Neural crest cell (in vitro differentiated cells): ENCODE measurements around the gene PARVA. TPM values are rescaled to one million over a fixed set of nuclear protein-coding genes. Genes with fewer than 3 reads are reported as not detected.

ENCODE experiments used
- DNase-seq: peaks from one replicate; pipeline ENCODE4 v3.0.0; 2021; ENCODE audit warnings: low read depth, mixed read lengths, low spot score
- H3K27ac Mint-ChIP-seq: one replicate; pipeline ENCODE4 v1.8.0; 2021; ENCODE audit warnings: mild to moderate bottlenecking, mixed read lengths; ENCODE audit not compliant: unreplicated experiment
- H3K27me3 Mint-ChIP-seq: 2 replicates; pipeline ENCODE4 v1.8.0; 2021; ENCODE audit warnings: low read depth, mild to moderate bottlenecking, mixed read lengths
- H3K36me3 Mint-ChIP-seq: 2 replicates; pipeline ENCODE4 v1.8.0; 2021; ENCODE audit warnings: low read depth, mild to moderate bottlenecking, mixed read lengths
- H3K4me1 Mint-ChIP-seq: 2 replicates; pipeline ENCODE4 v1.8.0; 2021; ENCODE audit warnings: mixed read lengths
- H3K4me3 Mint-ChIP-seq: one replicate; pipeline ENCODE4 v1.8.0; 2021; ENCODE audit warnings: mild to moderate bottlenecking, mixed read lengths
- H3K9me3 Mint-ChIP-seq: 2 replicates; pipeline ENCODE4 v1.8.0; 2021; ENCODE audit warnings: mixed read lengths
- total RNA-seq: library from RNA; stranded (reverse); gene quantifications from 2 replicates; pipeline ENCODE4 v1.2.1, GENCODE V29; 2021
- TF ChIP-seq, protein P1 (sequence below): fragments of 200-600 bp; sonication (generic); conservative IDR thresholded peaks from 2 replicates; pipeline ENCODE4 v1.5.0; 2021; ENCODE audit warnings: antibody characterized with exemption, mild to moderate bottlenecking

Gene PARVA
- total RNA-seq, 1 donor from 2014 or later, result 36.2 TPM

DNA sequence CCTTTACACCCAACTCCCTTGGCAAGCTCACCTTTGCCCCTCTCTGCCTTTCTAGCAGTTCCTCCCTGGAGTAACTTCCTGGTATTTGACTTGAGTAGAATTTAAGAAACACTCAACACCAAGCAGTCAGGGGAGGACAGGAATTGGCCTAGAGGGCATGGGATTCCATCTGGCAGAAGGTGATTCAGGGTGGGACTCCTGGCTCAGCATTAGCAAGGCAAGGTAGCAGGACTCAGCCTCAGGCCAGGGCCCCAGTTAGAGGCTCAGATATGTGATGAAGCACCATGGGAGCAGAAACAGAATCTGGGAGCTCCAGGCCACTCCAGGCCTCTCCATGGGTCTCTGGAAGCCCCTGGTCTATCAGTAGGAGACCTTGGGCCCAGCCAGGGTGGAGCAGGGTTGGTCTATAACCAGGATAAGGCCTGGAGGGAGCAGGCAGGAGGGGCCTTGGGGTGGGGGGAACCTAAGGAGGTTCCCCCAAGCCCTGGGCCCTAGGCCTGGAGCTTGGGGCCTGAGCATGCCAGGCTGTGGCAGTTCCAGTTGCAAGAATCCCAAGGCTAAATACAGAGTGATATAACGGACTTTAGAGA lies 148.2 kb downstream of the PARVA start:
- Mint-ChIP-seq H3K9me3 (no peaks in the 10 kb centered on the region), H3K36me3 (no peaks in the 10 kb centered on the region), H3K27ac (no peak overlapping the region), H3K27me3 (no peaks in the 10 kb centered on the region), H3K4me1 (no peaks in the 10 kb centered on the region), H3K4me3 (no peak overlapping the region)
- DNase-seq, result no peak
- TF ChIP-seq, protein P1, sequence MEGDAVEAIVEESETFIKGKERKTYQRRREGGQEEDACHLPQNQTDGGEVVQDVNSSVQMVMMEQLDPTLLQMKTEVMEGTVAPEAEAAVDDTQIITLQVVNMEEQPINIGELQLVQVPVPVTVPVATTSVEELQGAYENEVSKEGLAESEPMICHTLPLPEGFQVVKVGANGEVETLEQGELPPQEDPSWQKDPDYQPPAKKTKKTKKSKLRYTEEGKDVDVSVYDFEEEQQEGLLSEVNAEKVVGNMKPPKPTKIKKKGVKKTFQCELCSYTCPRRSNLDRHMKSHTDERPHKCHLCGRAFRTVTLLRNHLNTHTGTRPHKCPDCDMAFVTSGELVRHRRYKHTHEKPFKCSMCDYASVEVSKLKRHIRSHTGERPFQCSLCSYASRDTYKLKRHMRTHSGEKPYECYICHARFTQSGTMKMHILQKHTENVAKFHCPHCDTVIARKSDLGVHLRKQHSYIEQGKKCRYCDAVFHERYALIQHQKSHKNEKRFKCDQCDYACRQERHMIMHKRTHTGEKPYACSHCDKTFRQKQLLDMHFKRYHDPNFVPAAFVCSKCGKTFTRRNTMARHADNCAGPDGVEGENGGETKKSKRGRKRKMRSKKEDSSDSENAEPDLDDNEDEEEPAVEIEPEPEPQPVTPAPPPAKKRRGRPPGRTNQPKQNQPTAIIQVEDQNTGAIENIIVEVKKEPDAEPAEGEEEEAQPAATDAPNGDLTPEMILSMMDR, result no peak

DNA sequence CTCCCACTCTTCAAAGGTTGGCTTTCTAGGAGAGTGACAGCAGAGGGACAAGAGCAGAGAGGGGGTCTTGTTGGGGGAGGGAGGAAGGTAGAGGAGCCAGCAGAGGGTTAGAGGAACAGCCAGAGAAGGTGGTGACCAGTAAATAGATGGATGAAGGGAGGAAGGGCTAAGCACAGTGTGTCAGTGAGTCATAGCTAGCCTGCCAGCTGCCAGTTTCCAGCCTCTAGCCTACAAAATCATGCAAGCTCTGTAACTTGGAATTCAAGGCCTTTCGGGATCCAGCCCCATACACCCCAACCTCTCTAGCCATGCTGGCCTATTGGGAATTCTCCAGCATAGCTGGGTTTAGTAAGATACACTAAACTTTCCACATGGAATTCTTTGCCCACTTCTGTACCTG lies 149.4 kb downstream of the PARVA start:
- Mint-ChIP-seq H3K27ac (no peak overlapping the region), H3K36me3 (no peaks in the 10 kb centered on the region), H3K4me1 (no peaks in the 10 kb centered on the region), H3K27me3 (no peaks in the 10 kb centered on the region), H3K9me3 (no peaks in the 10 kb centered on the region), H3K4me3 (no peak overlapping the region)
- TF ChIP-seq, protein P1, result no peak
- DNase-seq, result no peak

GRCh38 chr11:12528487-12528886 lies 151.1 kb downstream of the PARVA start:
- Mint-ChIP-seq H3K27ac (no peak overlapping the region), H3K4me1 (no peaks in the 10 kb centered on the region), H3K27me3 (no peaks in the 10 kb centered on the region), H3K36me3 (no peaks in the 10 kb centered on the region), H3K9me3 (no peaks in the 10 kb centered on the region), H3K4me3 (no peak overlapping the region)
- TF ChIP-seq, protein P1, result no peak
- no peak for DNase-seq

- Mint-ChIP-seq H3K9me3 (no peaks in the 10 kb centered on the region), H3K4me1 (no peaks in the 10 kb centered on the region), H3K27me3 (no peaks in the 10 kb centered on the region), H3K36me3 (no peaks in the 10 kb centered on the region), H3K27ac (no peak overlapping the region), H3K4me3 (no peak overlapping the region)
- no peak for DNase-seq
- TF ChIP-seq, protein P1, result no peak
These were observed 151.7 kb downstream of the PARVA start for GRCh38 chr11:12529041-12529440.

GRCh38 chr11:12529793-12530192 lies 152.4 kb downstream of the PARVA start:
- Mint-ChIP-seq H3K9me3 (no peaks in the 10 kb centered on the region), H3K4me3 (no peak overlapping the region), H3K27ac (no peak overlapping the region), H3K27me3 (no peaks in the 10 kb centered on the region), H3K4me1 (no peaks in the 10 kb centered on the region), H3K36me3 (no peaks in the 10 kb centered on the region)
- no peak for DNase-seq
- TF ChIP-seq, protein P1, result no peak
